GM12878 (cell line): ENCODE results near the gene IGHMBP2. TPM values are rescaled to one million over a fixed set of nuclear protein-coding genes. Genes with fewer than 3 reads are reported as not detected.

Experiments used
- ATAC-seq: fragments of 200-7000 bp; cut with Tn5 transposase; 3 replicates; pipeline ENCODE4 v1.9.1; 2020; ENCODE audit warnings: mild to moderate bottlenecking, moderate library complexity
- BruUV-seq: library from RNA; stranded (reverse); fragments of 400-500 nt; replicated peaks from 2 replicates; lab custom pipeline; 2021; lab: Mats Ljungman, UMichigan
- CTCF ChIA-PET: fragments of 300-600 bp; sonication (Branson Sonifier 250); formaldehyde crosslinking; extraction: SDS; loops from one replicate; lab custom pipeline; 2021; ENCODE audit warnings: inconsistent platforms; lab: Yijun Ruan, JAX
- POLR2A ChIA-PET: fragments of 350-600 bp; formaldehyde crosslinking; extraction: SDS; loops from one replicate; lab custom pipeline; 2021; ENCODE audit warnings: inconsistent platforms; lab: Charles Lee
- RAD21 ChIA-PET: fragments of 300-600 bp; sonication (Branson Sonifier 250); formaldehyde crosslinking; loops from one replicate; lab custom pipeline; 2023; ENCODE audit warnings: antibody characterized with exemption; ENCODE audit not compliant: unreplicated experiment; lab: Charles Lee
- SMC1A ChIA-PET: fragments of 300-600 bp; sonication (Branson Sonifier 250); formaldehyde crosslinking; loops from one replicate; lab custom pipeline; 2023; ENCODE audit not compliant: unreplicated experiment, uncharacterized antibody; lab: Charles Lee
- DNase-seq: peaks from one replicate; pipeline ENCODE4 v3.0.0-alpha.2; 2011; ENCODE audit warnings: low read depth, low spot score
- FAIRE-seq: peaks from 3 replicates; lab custom pipeline; 2011; peaks lifted over from hg19 to GRCh38; lab: Jason Lieb, UNC
- H2AFZ ChIP-seq: 2 replicates; pipeline ENCODE4 v1.6.0; 2011; ENCODE audit warnings: low read depth, low read length, control low read depth; ENCODE audit not compliant: control insufficient read depth
- H3K27ac ChIP-seq: 2 replicates; pipeline ENCODE4 v1.5.1; 2011; ENCODE audit warnings: control low read depth; ENCODE audit not compliant: control insufficient read depth, insufficient read depth
- H3K27me3 ChIP-seq, 2 experiments: replicated peaks in 1 of 2; 2 replicates each; pipeline versions ENCODE4 v1.6.0 to v1.6.1; 2011; ENCODE audit warnings: low read length in 1 of 2; ENCODE audit not compliant: control insufficient read depth in 2 of 2, insufficient read depth in 2 of 2
- H3K36me3 ChIP-seq, 2 experiments: 2 replicates each; pipeline ENCODE4 v1.5.1; 2011; ENCODE audit warnings: low read length in 1 of 2; ENCODE audit not compliant: control insufficient read depth in 2 of 2, insufficient read depth in 2 of 2
- H3K4me1 ChIP-seq: 2 replicates; pipeline ENCODE4 v1.6.1; 2011; ENCODE audit warnings: mild to moderate bottlenecking, low read length, moderate library complexity, mixed read lengths; ENCODE audit not compliant: control insufficient read depth, insufficient read depth
- H3K4me2 ChIP-seq: 2 replicates; pipeline ENCODE4 v1.6.0; 2011; ENCODE audit warnings: control low read depth; ENCODE audit not compliant: control insufficient read depth, insufficient read depth
- H3K4me3 ChIP-seq: fragments of 200-600 bp; sonication (generic); 2 replicates; pipeline ENCODE4 v1.5.1; 2016
- H3K79me2 ChIP-seq: 2 replicates; pipeline ENCODE4 v1.6.0; 2011; ENCODE audit warnings: low read length; ENCODE audit not compliant: control insufficient read depth, insufficient read depth
- H3K9ac ChIP-seq: 2 replicates; pipeline ENCODE4 v1.8.0; 2011; ENCODE audit warnings: low read length, control low read depth, mixed read lengths; ENCODE audit not compliant: control insufficient read depth, insufficient read depth
- H3K9me3 ChIP-seq: replicated peaks from 3 replicates; pipeline ENCODE4 v1.5.1; 2011; ENCODE audit warnings: mild to moderate bottlenecking, low read length; ENCODE audit not compliant: control insufficient read depth, insufficient read depth
- H4K20me1 ChIP-seq: 2 replicates; pipeline ENCODE4 v1.6.0; 2011; ENCODE audit not compliant: control insufficient read depth, insufficient read depth
- BRCA1 ChIP-seq: IDR thresholded peaks from 2 replicates; pipeline ENCODE4 v1.6.1; 2011; ENCODE audit warnings: low read depth, low read length, improper control_type of control experiment
- CBX5 ChIP-seq: sonication (generic); IDR thresholded peaks from 2 replicates; pipeline ENCODE4 v1.6.1; 2016; ENCODE audit warnings: low read depth, moderate library complexity, mild to moderate bottlenecking, inconsistent platforms
- ETV6 ChIP-seq, 2 experiments: fragments of 450-650 bp in 1 of 2; IDR thresholded peaks in 1 of 2; conservative IDR thresholded peaks in 1 of 2; 2 replicates each; pipeline ENCODE4 v1.6.1; 2014; ENCODE audit warnings: antibody characterized with exemption in 1 of 2, borderline replicate concordance in 1 of 2, low read depth in 1 of 2, mild to moderate bottlenecking in 1 of 2, moderate library complexity in 1 of 2
- GATAD2B ChIP-seq: fragments of 450-650 bp; conservative IDR thresholded peaks from 2 replicates; pipeline ENCODE4 v1.6.1; 2017; ENCODE audit warnings: low read depth, mild to moderate bottlenecking, moderate library complexity
- IKZF2 ChIP-seq, 2 experiments: fragments of 450-650 bp; IDR thresholded peaks; 2 replicates each; pipeline ENCODE4 v1.6.1; 2017; ENCODE audit warnings: mild to moderate bottlenecking in 2 of 2, moderate library complexity in 2 of 2
- MEF2A ChIP-seq: IDR thresholded peaks from 2 replicates; pipeline ENCODE4 v1.6.1; 2011; ENCODE audit warnings: low read depth, mild to moderate bottlenecking, low read length, moderate library complexity; ENCODE audit not compliant: insufficient read depth
- MTA2 ChIP-seq: fragments of 450-650 bp; IDR thresholded peaks from 2 replicates; pipeline ENCODE4 v1.6.1; 2016; ENCODE audit warnings: low read depth, mild to moderate bottlenecking, moderate library complexity
- NFIC ChIP-seq: IDR thresholded peaks from 2 replicates; pipeline ENCODE4 v1.6.1; 2012; ENCODE audit warnings: low read depth, mild to moderate bottlenecking, inconsistent platforms, low read length, moderate library complexity
- NR2F1 ChIP-seq: fragments of 450-650 bp; conservative IDR thresholded peaks from 2 replicates; pipeline ENCODE4 v1.6.1; 2017; ENCODE audit warnings: mild to moderate bottlenecking
- PML ChIP-seq: IDR thresholded peaks from 2 replicates; pipeline ENCODE4 v1.6.1; 2012; ENCODE audit warnings: low read length, inconsistent platforms
- RAD21 ChIP-seq: IDR thresholded peaks from 2 replicates; pipeline ENCODE4 v1.6.1; 2011; ENCODE audit warnings: mild to moderate bottlenecking, low read depth, low read length, moderate library complexity; ENCODE audit not compliant: insufficient read depth
- SIX5 ChIP-seq: IDR thresholded peaks from 2 replicates; pipeline ENCODE4 v1.6.1; 2011; ENCODE audit warnings: mild to moderate bottlenecking, low read depth, low read length, moderate library complexity; ENCODE audit not compliant: severe bottlenecking
- SMAD1 ChIP-seq: fragments of 450-650 bp; IDR thresholded peaks from 2 replicates; pipeline ENCODE4 v1.6.1; 2018; ENCODE audit warnings: mild to moderate bottlenecking, low read depth; ENCODE audit not compliant: partially characterized antibody
- STAT1 ChIP-seq: fragments of 450-650 bp; conservative IDR thresholded peaks from 2 replicates; pipeline ENCODE4 v1.6.1; 2014; ENCODE audit warnings: antibody characterized with exemption, mild to moderate bottlenecking
- SUZ12 ChIP-seq: fragments of 200-600 bp; sonication (generic); IDR thresholded peaks from one replicate; pipeline ENCODE4 v1.6.1; 2018; ENCODE audit warnings: antibody characterized with exemption, mild to moderate bottlenecking; ENCODE audit not compliant: unreplicated experiment
- USF2 ChIP-seq: IDR thresholded peaks from 2 replicates; pipeline ENCODE4 v1.6.1; 2011; ENCODE audit warnings: low read depth, low read length, improper control_type of control experiment, borderline replicate concordance
- YBX1 ChIP-seq: fragments of 450-650 bp; IDR thresholded peaks from 2 replicates; pipeline ENCODE4 v1.6.1; 2016; ENCODE audit warnings: antibody characterized with exemption
- ZNF207 ChIP-seq: fragments of 450-650 bp; IDR thresholded peaks from 2 replicates; pipeline ENCODE4 v1.6.1; 2014; ENCODE audit warnings: antibody characterized with exemption, mild to moderate bottlenecking, borderline replicate concordance
- ZNF217 ChIP-seq: fragments of 450-650 bp; IDR thresholded peaks from 2 replicates; pipeline ENCODE4 v1.6.1; 2017; ENCODE audit warnings: antibody characterized with exemption, mild to moderate bottlenecking
- ZNF384 ChIP-seq: IDR thresholded peaks from 2 replicates; pipeline ENCODE4 v1.6.1; 2012; ENCODE audit warnings: low read depth, mild to moderate bottlenecking, low read length, improper control_type of control experiment, borderline replicate concordance
- WGBS: methylation state at CpG from one replicate; pipeline ENCODE4 v1.1.6; 2016; ENCODE audit warnings: low lambda C conversion rate; ENCODE audit not compliant: insufficient replicate concordance, insufficient coverage; ENCODE audit errors: missing lambda C conversion rate; 5-methylcytosine and 5-hydroxymethylcytosine counted together
- in situ Hi-C: fragments of 300-500 bp; cut with MboI; formaldehyde crosslinking; loops from 9 replicates; pipeline ENCODE4 v1.14.3; 2018; ENCODE audit warnings: mixed read lengths
- intact Hi-C: fragments of 100-400 bp; cut with micrococcal nuclease; formaldehyde crosslinking; loops from one replicate; pipeline ENCODE4 v1.14.2; 2022; ENCODE audit not compliant: unreplicated experiment
- polyA plus RNA-seq, 11 experiments: library from polyadenylated mRNA; depleted of rRNA in 4 of 11; unstranded in 6 of 11; stranded (reverse) in 5 of 11; fragments of >200 nt; fragmentation: Nextera tagmentation in 4 of 11; fragmentation: Illumina TruSeq in 1 of 11; extraction: Ambion mirVana in 4 of 11; extraction: Trizol in 1 of 11; gene quantifications; 1 replicate in 1 of 11; 2 replicates in 10 of 11; pipeline versions ENCODE4 v1.2.1 to v1.2.3, GENCODE V29; 2011 to 2016; ENCODE audit warnings: inconsistent platforms in 2 of 11, missing spikeins in 2 of 11, low read depth in 1 of 11
- total RNA-seq, 4 experiments: library from RNA; depleted of rRNA in 3 of 4; stranded (reverse); fragments of >200 nt in 3 of 4; fragmentation: Illumina TruSeq in 1 of 4; extraction: Trizol in 1 of 4; gene quantifications; 2 replicates each; pipeline versions ENCODE4 v1.2.1 to v1.2.3, GENCODE V29; 2013 to 2021

Gene IGHMBP2
- total and polyA plus RNA-seq, 10 of the 15 experiments (the other 5 are each of a cell fraction or from before 2014, with no cell fraction given): 1.4 to 20.1 (median 11.2) TPM

DNA sequence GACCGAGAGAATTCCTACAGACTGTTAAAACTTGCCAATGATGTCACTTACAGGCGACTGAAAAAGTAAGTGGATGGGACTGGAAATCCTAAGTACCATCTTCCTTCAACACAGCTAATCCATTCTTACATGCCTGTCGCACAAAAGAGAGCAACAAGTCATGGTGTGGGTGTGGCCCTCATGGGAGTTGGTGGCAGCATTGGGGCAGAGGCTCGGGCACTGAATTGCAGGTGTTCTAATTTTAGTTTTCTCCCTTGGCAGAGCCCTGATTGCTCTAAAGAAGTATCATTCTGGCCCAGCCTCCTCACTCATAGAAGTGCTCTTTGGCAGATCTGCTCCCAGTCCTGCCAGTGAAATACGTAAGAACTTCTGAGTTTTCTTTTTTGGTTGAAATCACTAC is 4.6 kb downstream of the IGHMBP2 start:
- Histone ChIP-seq H4K20me1 (no peaks in the 10 kb centered on the region), H3K4me1 (peaks cover 8% of the 10 kb centered on the region), H3K36me3 (peaks cover 4 to 15% of the 10 kb centered on the region in 2 experiments), H3K4me3 (no peak overlapping the region), H3K27me3 (no peaks in the 10 kb centered on the region), H3K9me3 (no peaks in the 10 kb centered on the region), H3K4me2 (no peak overlapping the region), H2AFZ (no peak overlapping the region), H3K27ac (no peak overlapping the region), H3K9ac (no peak overlapping the region), H3K79me2 (peaks cover 24% of the 10 kb centered on the region)
- TF ChIP-seq ZNF384 (no peak), IKZF2 (IDR thresholded peaks at IDR 0.05) (no peak), USF2 (no peak), GATAD2B (no peak), PML (no peak), YBX1 (no peak), NR2F1 (no peak), NFIC (no peak)
- POLR2A ChIA-PET: interaction anchor here (1.2 kb wide), 1 partner anchor 11 kb away, joined by 3 read pairs; no protein-coding TSS in a partner anchor
- no peak for ATAC-seq
- RAD21 ChIA-PET: no interaction called here
- BruUV-seq: no TSS peak
- WGBS: 69% methylated on average over 5 of the region's 5 CpGs
- no peak for DNase-seq
- no peak for FAIRE-seq
- SMC1A ChIA-PET: no interaction called here
- in situ Hi-C loops (no loop called here), intact Hi-C loops (no loop called here)
- CTCF ChIA-PET: no interaction called here

DNA sequence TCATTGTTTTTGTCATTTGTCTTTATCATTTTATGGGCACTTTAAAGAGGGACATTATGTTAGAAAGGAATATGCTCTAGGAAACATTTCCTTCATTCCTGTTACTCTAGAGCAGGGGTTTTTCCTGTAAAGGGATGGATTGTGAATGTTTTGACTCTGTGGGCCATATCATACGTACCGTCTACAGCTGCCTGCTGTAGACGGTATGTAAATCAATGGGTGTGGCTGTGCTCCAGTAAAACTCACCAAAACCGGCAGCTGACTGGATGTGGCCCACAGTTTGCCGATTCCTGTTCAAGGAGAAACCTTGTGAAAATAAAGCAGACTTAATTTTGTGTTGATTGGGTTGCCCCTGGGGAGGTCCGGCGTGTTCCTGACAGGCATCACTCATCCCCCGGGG is 7.3 kb downstream of the IGHMBP2 start:
- DNase-seq (no peak), FAIRE-seq (no peak)
- no peak overlapping the region for H3K27ac ChIP-seq
- SMC1A ChIA-PET: no interaction called here
- intact Hi-C loops: no loop called here
- CTCF ChIA-PET: no interaction called here
- H3K9me3 ChIP-seq: no peaks in the 10 kb centered on the region
- no peaks in the 10 kb centered on the region for H4K20me1 ChIP-seq
- no peaks in the 10 kb centered on the region for H3K4me1 ChIP-seq
- WGBS: 83% methylated on average over 8 of the region's 8 CpGs
- no peak for TF ChIP-seq MTA2
- TF ChIP-seq SIX5: no peak
- no peak for TF ChIP-seq STAT1
- no peak for TF ChIP-seq ZNF207
- no peak for TF ChIP-seq SUZ12
- TF ChIP-seq BRCA1: no peak
- TF ChIP-seq CBX5: no peak
- no peak for TF ChIP-seq ETV6 (conservative IDR thresholded peaks at IDR 0.05 in 1 of 2, IDR thresholded peaks at IDR 0.05 in 1 of 2; ENCODE audit: borderline replicate concordance in 1 of 2, low read depth in 1 of 2)
- TF ChIP-seq RAD21: no peak
- no peak for TF ChIP-seq SMAD1
- no peak for TF ChIP-seq ZNF217
- no peak for TF ChIP-seq MEF2A
- TF ChIP-seq, all 136 proteins: peak for 0
- POLR2A ChIA-PET: no interaction called here
- H3K4me2 ChIP-seq: no peak overlapping the region
- in situ Hi-C loops: no loop called here
- H3K9ac ChIP-seq: no peak overlapping the region
- H2AFZ ChIP-seq: no peak overlapping the region
- no peak overlapping the region for H3K4me3 ChIP-seq
- no peaks in the 10 kb centered on the region for H3K27me3 ChIP-seq
- peaks cover 4 to 15% of the 10 kb centered on the region in 2 experiments for H3K36me3 ChIP-seq
- RAD21 ChIA-PET: no interaction called here
- ATAC-seq: no peak
- no peaks in the 10 kb centered on the region; the same call in none of the 2 replicates for H3K79me2 ChIP-seq
- no TSS peak for BruUV-seq
